Measurements from ENCODE around the gene DIAPH2. TPM values are rescaled to one million over a fixed set of nuclear protein-coding genes. Genes with fewer than 3 reads are reported as not detected.
A peak's percentile ranks its signal among the peaks of the same experiment; 100 is the strongest.

DIAPH2 gene
- total and polyA plus RNA-seq, 4 donors: 7.2 to 57.6 (median 15.5) TPM

DNA sequence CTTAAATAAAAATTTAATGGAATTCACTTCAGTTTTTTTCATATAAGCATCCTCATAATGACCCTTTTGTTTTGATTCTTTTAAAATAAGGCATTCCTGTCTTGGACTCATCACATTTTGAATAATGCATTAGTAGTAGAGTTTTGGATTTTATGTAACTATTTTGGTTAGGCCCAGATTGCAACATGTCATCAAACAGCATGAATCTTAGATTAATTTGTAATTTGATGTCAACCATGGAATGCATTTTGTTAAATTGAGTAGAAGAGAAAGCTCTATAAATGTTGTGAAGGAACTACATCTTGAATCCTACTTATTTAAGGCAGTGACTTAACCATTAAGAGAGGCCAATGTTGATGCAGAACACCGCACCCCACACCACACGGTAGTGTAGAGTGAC, 3.1 kb downstream of the DIAPH2 start:
- Histone ChIP-seq H3K36me3 (ENCODE audit: control insufficient read depth in 4 of 4, insufficient read depth in 4 of 4, low read length in 4 of 4) (no peaks in the 10 kb centered on the region), H3K27me3 (ENCODE audit: control insufficient read depth in 3 of 3, insufficient read depth in 3 of 3, low read length in 2 of 3) (peaks cover 0 to 24% (median 15%) of the 10 kb centered on the region in 3 donors), H3K9ac (ENCODE audit: insufficient read depth in 1 of 2, low read length in 2 of 2) (no peak overlapping the region), H3K4me1 (ENCODE audit: control insufficient read depth in 5 of 5, insufficient read depth in 5 of 5, low read length in 5 of 5) (peaks cover 0 to 5% (median 3%) of the 10 kb centered on the region in 5 donors), H3K27ac (ENCODE audit: low read depth in 1 of 2, low read length in 1 of 2) (no peak overlapping the region), H3K4me3 (no peak overlapping the region), H3K9me3 (ENCODE audit: control insufficient read depth in 4 of 4, insufficient read depth in 3 of 4, low read length in 3 of 4) (no peaks in the 10 kb centered on the region)
- DNase-seq: no peak
- WGBS, 2 donors: 84 to 86% methylated on average over 2 of the region's 2 CpGs
- ATAC-seq (ENCODE audit: insufficient read depth, low FRiP score): no peak
- TF ChIP-seq, protein P1, sequence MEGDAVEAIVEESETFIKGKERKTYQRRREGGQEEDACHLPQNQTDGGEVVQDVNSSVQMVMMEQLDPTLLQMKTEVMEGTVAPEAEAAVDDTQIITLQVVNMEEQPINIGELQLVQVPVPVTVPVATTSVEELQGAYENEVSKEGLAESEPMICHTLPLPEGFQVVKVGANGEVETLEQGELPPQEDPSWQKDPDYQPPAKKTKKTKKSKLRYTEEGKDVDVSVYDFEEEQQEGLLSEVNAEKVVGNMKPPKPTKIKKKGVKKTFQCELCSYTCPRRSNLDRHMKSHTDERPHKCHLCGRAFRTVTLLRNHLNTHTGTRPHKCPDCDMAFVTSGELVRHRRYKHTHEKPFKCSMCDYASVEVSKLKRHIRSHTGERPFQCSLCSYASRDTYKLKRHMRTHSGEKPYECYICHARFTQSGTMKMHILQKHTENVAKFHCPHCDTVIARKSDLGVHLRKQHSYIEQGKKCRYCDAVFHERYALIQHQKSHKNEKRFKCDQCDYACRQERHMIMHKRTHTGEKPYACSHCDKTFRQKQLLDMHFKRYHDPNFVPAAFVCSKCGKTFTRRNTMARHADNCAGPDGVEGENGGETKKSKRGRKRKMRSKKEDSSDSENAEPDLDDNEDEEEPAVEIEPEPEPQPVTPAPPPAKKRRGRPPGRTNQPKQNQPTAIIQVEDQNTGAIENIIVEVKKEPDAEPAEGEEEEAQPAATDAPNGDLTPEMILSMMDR (IDR thresholded peaks at IDR 0.05; ENCODE audit: control extremely low read depth, extremely low read depth): no peak

DNA sequence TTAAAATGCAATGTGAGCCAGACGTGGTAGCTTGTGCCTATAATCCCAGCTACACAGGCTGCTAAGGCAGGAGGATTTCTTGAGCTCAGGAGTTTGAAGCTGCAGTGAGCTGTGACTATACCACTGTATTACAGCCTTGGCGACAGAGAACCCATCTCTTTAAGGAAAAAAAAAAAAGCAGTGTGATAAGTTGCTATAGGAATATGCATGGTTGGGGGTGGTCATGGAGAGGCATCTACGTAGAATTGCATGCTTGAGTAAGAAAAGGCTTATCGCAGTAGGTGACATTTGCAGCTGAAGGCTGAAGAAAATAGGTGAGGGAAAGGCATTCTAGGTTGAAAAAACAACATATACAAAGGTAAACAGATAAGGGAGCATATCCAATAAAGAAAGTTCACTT, 4.1 kb downstream of the DIAPH2 start:
- Histone ChIP-seq H3K9ac (ENCODE audit: insufficient read depth in 1 of 2, low read length in 2 of 2) (no peak overlapping the region), H3K36me3 (ENCODE audit: control insufficient read depth in 4 of 4, insufficient read depth in 4 of 4, low read length in 4 of 4) (no peaks in the 10 kb centered on the region), H3K4me3 (no peak overlapping the region), H3K27me3 (ENCODE audit: control insufficient read depth in 3 of 3, insufficient read depth in 3 of 3, low read length in 2 of 3) (peaks cover 0 to 26% (median 13%) of the 10 kb centered on the region in 3 donors), H3K4me1 (ENCODE audit: control insufficient read depth in 5 of 5, insufficient read depth in 5 of 5, low read length in 5 of 5) (peaks cover 0 to 8% (median 3%) of the 10 kb centered on the region in 5 donors), H3K27ac (ENCODE audit: low read depth in 1 of 2, low read length in 1 of 2) (no peak overlapping the region), H3K9me3 (ENCODE audit: control insufficient read depth in 4 of 4, insufficient read depth in 3 of 4, low read length in 3 of 4) (no peaks in the 10 kb centered on the region)
- TF ChIP-seq, protein P1 (IDR thresholded peaks at IDR 0.05; ENCODE audit: control extremely low read depth, extremely low read depth): no peak
- ATAC-seq (ENCODE audit: insufficient read depth, low FRiP score) (no peak), DNase-seq (no peak)
- WGBS, 2 donors: 63 to 87% methylated on average over 4 of the region's 4 CpGs

DNA sequence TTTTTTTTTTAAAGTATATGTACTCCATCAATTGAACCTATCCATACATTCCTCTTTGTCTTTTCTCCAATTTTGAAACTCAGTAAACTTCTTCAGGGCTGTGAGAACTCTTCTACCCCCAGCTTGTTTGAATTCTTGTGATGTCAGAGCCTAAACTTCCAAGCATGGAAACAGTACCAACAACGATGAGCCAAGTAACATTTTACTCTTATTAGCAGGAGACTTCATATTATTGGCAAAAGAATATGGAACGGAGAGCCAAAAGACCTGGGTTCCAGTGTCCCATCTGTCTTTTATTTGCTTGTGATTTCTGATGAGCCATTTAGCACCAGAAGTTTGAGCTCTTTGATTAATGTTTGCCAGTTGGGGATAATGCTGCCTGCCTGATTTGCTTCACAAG, 5.3 kb downstream of the DIAPH2 start:
- DNase-seq: peak in 2 of 3 donors; percentile 7 to 13
- Histone ChIP-seq H3K9ac (ENCODE audit: insufficient read depth in 1 of 2, low read length in 2 of 2) (no peak overlapping the region), H3K27ac (ENCODE audit: low read depth in 1 of 2, low read length in 1 of 2) (no peak overlapping the region), H3K4me3 (no peak overlapping the region), H3K36me3 (ENCODE audit: control insufficient read depth in 4 of 4, insufficient read depth in 4 of 4, low read length in 4 of 4) (no peaks in the 10 kb centered on the region), H3K27me3 (ENCODE audit: control insufficient read depth in 3 of 3, insufficient read depth in 3 of 3, low read length in 2 of 3) (peaks cover 0 to 20% (median 15%) of the 10 kb centered on the region in 3 donors), H3K4me1 (ENCODE audit: control insufficient read depth in 5 of 5, insufficient read depth in 5 of 5, low read length in 5 of 5) (peaks cover 0 to 8% (median 3%) of the 10 kb centered on the region in 5 donors), H3K9me3 (ENCODE audit: control insufficient read depth in 4 of 4, insufficient read depth in 3 of 4, low read length in 3 of 4) (no peaks in the 10 kb centered on the region)
- TF ChIP-seq, protein P1 (IDR thresholded peaks at IDR 0.05; ENCODE audit: control extremely low read depth, extremely low read depth): no peak
- ATAC-seq (ENCODE audit: insufficient read depth, low FRiP score): no peak
- WGBS, 2 donors: 60 to 84% methylated on average over 2 of the region's 2 CpGs

DNA sequence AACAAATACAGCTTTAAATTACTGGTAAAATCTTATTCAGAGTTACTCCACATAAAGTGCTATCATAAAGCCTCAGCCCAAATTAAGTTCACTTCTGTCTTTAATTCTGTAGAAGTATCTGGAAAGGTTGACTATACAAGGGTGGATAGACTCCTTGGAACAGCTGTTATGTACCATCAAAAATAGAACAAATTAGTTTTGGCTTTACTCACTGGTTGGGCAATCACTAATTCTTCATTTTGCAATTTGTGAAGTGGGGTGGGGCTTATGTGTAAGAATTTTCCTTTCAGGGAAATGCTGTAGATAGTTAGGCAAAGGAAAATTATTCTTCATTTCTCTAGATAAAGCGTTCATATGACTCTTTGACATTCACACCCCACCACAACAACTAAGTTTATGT, 7.8 kb downstream of the DIAPH2 start:
- TF ChIP-seq, protein P1 (IDR thresholded peaks at IDR 0.05; ENCODE audit: control extremely low read depth, extremely low read depth): no peak
- Histone ChIP-seq H3K36me3 (ENCODE audit: control insufficient read depth in 4 of 4, insufficient read depth in 4 of 4, low read length in 4 of 4) (no peaks in the 10 kb centered on the region), H3K9me3 (ENCODE audit: control insufficient read depth in 4 of 4, insufficient read depth in 3 of 4, low read length in 3 of 4) (no peaks in the 10 kb centered on the region), H3K27ac (ENCODE audit: low read depth in 1 of 2, low read length in 1 of 2) (no peak overlapping the region), H3K27me3 (ENCODE audit: control insufficient read depth in 3 of 3, insufficient read depth in 3 of 3, low read length in 2 of 3) (peaks cover 0 to 10% (median 7%) of the 10 kb centered on the region in 3 donors), H3K4me1 (ENCODE audit: control insufficient read depth in 5 of 5, insufficient read depth in 5 of 5, low read length in 5 of 5) (peaks cover 0 to 8% (median 3%) of the 10 kb centered on the region in 5 donors), H3K9ac (ENCODE audit: insufficient read depth in 1 of 2, low read length in 2 of 2) (no peak overlapping the region), H3K4me3 (no peak overlapping the region)
- 30 to 48% methylated on average over 1 of the region's 1 CpG for WGBS, 2 donors
- ATAC-seq (ENCODE audit: insufficient read depth, low FRiP score) (peak; percentile 20), DNase-seq (peak in 2 of 3 donors; percentile 57 to 67)
